A549 (cell line): ENCODE data around the gene POC1B.

Source experiments
- BHLHE40 ChIP-seq: IDR thresholded peaks from 2 replicates; pipeline ENCODE4 v1.6.1; 2012; ENCODE audit warnings: low read depth, low read length, inconsistent platforms
- CHD4 ChIP-seq: fragments of 200-600 bp; sonication (generic); IDR thresholded peaks from 2 replicates; pipeline ENCODE4 v1.6.1; 2016; ENCODE audit warnings: antibody characterized with exemption, mild to moderate bottlenecking, borderline replicate concordance
- EP300 ChIP-seq, 2 experiments: fragments of >200 bp; sonication (Bioruptor Twin); formaldehyde crosslinking; IDR thresholded peaks; 2 replicates in 1 of 2; 3 replicates in 1 of 2; pipeline ENCODE4 v1.6.1; 2016 to 2017
- KDM1A ChIP-seq: fragments of 200-600 bp; sonication (generic); IDR thresholded peaks from 2 replicates; pipeline ENCODE4 v1.6.1; 2016; ENCODE audit warnings: low read depth, mild to moderate bottlenecking
- POLR2A ChIP-seq: IDR thresholded peaks from 2 replicates; pipeline ENCODE4 v1.6.1; 2012; ENCODE audit warnings: mild to moderate bottlenecking, low read length
- RFX5 ChIP-seq: fragments of 450-650 bp; IDR thresholded peaks from 2 replicates; pipeline ENCODE4 v1.7.1; 2014; ENCODE audit warnings: antibody characterized with exemption, mild to moderate bottlenecking, moderate library complexity
- SREBF2 ChIP-seq: fragments of 450-650 bp; IDR thresholded peaks from 2 replicates; pipeline ENCODE4 v1.6.1; 2014; ENCODE audit warnings: mild to moderate bottlenecking, moderate library complexity
- TF ChIP-seq, protein P1 (sequence below): fragments of >200 bp; sonication (Bioruptor Twin); formaldehyde crosslinking; IDR thresholded peaks from 3 replicates; pipeline ENCODE4 v1.5.1; 2016
- TF ChIP-seq, protein P2 (sequence below): fragments of 150-350 bp; IDR thresholded peaks from 2 replicates; pipeline ENCODE4 v1.6.1; 2014; ENCODE audit warnings: low read depth, mild to moderate bottlenecking, low read length
- TF ChIP-seq, protein P3 (sequence below): fragments of 450-650 bp; IDR thresholded peaks from 2 replicates; pipeline ENCODE4 v1.6.1; 2014; ENCODE audit warnings: antibody characterized with exemption

DNA sequence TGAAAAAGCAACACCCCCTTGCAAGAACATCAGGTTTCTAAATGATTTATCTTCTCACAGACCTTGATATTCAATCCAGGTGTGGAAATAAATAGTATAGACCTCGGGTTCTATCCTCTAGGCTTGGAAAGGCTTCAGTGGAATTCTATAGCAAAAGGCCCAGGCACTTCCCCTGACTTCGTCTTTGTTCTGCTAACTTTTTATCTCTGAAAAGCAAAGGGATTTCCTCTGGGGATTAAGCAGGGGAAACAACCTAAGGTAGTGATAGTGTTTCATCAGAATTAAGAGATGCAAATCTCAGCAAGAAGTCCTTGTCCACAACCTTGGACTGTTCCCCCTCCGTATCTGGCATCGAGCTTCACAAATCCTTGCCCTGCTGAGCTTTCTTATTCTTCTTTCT is 114.0 kb downstream of the POC1B start:
- TF ChIP-seq, protein P1, sequence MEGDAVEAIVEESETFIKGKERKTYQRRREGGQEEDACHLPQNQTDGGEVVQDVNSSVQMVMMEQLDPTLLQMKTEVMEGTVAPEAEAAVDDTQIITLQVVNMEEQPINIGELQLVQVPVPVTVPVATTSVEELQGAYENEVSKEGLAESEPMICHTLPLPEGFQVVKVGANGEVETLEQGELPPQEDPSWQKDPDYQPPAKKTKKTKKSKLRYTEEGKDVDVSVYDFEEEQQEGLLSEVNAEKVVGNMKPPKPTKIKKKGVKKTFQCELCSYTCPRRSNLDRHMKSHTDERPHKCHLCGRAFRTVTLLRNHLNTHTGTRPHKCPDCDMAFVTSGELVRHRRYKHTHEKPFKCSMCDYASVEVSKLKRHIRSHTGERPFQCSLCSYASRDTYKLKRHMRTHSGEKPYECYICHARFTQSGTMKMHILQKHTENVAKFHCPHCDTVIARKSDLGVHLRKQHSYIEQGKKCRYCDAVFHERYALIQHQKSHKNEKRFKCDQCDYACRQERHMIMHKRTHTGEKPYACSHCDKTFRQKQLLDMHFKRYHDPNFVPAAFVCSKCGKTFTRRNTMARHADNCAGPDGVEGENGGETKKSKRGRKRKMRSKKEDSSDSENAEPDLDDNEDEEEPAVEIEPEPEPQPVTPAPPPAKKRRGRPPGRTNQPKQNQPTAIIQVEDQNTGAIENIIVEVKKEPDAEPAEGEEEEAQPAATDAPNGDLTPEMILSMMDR, result no peak
- TF ChIP-seq, protein P2, sequence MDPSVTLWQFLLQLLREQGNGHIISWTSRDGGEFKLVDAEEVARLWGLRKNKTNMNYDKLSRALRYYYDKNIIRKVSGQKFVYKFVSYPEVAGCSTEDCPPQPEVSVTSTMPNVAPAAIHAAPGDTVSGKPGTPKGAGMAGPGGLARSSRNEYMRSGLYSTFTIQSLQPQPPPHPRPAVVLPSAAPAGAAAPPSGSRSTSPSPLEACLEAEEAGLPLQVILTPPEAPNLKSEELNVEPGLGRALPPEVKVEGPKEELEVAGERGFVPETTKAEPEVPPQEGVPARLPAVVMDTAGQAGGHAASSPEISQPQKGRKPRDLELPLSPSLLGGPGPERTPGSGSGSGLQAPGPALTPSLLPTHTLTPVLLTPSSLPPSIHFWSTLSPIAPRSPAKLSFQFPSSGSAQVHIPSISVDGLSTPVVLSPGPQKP, result no peak
- TF ChIP-seq SREBF2 (no peak), POLR2A (no peak), CHD4 (no peak), RFX5 (no peak), BHLHE40 (no peak), EP300 (IDR thresholded peaks at IDR 0.05) (no peak), KDM1A (no peak)
- TF ChIP-seq, protein P3, sequence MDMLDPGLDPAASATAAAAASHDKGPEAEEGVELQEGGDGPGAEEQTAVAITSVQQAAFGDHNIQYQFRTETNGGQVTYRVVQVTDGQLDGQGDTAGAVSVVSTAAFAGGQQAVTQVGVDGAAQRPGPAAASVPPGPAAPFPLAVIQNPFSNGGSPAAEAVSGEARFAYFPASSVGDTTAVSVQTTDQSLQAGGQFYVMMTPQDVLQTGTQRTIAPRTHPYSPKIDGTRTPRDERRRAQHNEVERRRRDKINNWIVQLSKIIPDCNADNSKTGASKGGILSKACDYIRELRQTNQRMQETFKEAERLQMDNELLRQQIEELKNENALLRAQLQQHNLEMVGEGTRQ, result no peak
